HPDE6-E6E7 (cell line): ENCODE measurements around the gene VAV3.
"Not testable (repeated sequence)": the region's sequence is repeated elsewhere in the genome, so short reads cannot be mapped to it uniquely, and the experiment has no call there.

Experiments
- DNase-seq: peaks from one replicate; pipeline ENCODE4 v3.0.0; 2011; ENCODE audit warnings: missing footprints; ENCODE audit errors: extremely low spot score

VAV3 gene

DNA sequence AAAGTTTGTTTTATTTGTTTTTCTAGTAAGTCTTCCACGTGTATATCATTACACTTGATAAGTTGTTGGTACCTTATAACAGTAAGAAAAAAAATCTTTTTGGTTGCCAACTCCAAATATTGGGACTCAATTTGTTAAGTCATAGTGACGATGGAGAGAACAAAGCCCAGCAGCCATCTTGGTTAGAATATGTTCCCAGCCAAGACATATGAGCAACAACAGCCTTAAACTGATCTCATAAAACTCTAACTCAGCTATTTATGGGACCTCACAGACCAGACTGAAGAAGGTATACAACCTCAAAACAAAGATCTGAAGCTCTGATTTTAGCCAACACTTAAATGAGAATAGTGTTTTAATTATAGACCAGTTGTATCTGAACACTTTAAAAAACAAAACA, 281.3 kb downstream of the VAV3 start:
- DNase-seq, result no peak

DNA sequence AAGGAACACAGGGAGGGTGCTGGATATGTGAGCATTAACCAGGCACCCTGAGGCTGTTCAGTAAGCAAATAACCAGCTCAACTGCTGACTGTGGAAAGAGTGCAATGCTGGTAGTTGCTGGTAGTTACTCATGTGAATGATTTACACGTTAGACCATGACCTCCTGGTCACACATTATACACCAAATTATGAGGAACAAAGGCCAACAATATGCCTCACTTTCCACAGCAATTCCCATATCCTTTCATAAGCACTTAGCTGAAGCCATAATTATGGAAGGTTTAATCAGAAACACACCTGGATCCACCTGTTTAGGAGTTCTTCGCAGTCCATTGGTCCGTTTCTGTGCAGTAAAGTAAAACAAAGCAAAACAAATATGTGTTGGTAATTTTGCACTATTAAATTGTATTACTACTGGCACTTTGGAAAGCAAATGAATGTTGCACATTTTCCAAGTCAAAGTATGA, 281.8 kb downstream of the VAV3 start:
- no peak for DNase-seq

DNA sequence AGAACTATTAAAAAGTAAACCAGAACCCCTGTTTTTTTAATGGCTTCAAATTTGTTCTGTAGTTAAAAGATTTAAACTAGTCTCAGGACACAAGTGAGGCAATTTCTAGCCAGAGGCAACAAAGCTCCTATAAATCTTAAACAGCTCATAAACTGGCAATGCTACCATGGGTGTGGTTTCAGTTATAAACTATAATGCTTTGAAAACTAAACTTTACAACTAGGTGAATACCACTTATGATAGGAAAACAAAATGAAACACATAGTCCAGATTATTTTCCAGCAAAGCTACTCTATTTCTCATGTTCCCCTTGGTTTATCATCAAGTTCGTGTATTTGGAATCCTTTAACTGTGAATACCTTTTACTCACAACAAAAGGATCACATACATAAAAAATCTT, 282.5 kb downstream of the VAV3 start:
- no peak for DNase-seq

DNA sequence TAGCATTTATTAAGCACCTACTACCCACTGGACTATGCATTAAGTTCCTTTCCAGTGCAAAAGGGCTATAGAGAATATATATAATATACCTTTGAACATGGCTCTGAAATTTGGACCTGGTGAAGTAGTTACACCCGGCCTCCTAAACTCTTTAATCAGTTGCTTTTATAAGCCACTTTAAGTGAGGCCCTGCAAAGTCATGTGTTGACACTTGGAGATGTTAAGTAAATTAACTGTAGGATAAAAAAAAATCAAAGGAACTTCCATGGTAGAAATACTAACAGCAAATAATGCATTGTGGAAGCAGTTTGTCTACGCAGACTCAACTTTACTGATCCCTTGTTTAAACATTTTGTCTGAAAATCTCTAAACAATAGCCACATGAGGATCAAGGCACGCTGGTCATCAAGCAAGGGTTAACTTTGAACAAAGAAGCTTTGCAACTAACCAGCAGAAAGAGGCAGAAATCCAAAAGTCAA, 283.9 kb downstream of the VAV3 start:
- no peak for DNase-seq

DNA sequence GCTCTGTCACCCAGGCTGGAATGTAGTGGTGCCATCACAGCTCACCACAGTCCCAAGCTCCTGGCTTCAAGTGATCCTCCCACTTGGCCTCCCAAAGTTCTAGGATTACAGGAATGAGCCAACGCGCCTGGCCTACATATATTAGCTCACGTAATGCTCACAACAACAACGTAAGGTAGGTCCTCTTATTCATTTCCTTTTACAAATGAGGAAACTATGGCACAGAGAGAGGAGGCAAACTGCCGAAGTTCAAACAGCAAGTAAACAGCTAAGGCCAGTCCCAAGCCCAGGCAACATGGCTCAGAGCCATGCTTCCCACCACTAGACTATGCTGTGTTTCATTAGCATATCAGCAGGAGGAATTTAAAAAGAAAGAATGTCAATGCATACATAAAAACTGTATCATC, 284.4 kb downstream of the VAV3 start:
- DNase-seq, result no peak

DNA sequence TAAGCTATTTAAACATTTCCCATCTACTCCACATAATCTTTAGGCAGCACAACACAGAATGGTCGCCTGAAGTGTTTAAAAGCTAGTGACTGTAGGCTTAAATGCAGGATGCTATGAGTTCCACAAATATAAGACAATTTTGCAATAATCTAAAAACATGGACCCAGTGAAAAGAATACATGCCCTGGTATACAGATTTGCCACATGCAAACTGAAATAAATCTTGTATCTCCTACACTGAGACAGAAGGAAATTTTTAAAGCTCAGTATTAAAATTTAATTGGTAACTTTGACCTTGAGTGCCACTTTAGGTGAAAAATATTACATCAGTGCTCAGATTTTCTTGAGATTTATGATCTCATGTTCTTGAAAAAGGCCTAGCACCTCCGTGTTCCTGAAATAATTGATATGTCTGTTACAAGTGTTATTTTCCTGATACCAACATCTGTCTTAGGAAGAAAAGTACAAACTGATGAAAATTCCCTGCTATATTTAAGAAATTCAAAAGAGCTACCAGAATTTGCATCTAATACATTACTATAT, 285.5 kb downstream of the VAV3 start:
- no peak for DNase-seq

DNA sequence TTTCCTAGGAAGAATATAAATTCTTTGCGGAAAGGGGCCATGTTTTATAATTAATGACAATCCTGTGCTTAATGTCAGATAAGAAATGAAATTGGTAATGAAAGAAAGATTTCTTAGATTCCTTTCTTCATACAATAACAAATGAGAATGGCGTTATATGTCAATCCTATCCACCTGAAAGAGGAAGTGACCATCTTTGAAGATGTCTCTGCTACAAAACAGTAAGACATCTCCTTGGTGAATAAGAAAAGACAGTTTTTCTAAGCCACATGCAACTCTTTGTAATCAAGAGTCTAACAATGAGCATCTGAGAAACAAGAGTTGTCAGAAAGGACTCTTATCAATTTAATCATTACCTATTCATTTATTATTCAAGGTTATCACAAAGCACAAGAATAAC, 286.0 kb downstream of the VAV3 start:
- DNase-seq, result no peak

DNA sequence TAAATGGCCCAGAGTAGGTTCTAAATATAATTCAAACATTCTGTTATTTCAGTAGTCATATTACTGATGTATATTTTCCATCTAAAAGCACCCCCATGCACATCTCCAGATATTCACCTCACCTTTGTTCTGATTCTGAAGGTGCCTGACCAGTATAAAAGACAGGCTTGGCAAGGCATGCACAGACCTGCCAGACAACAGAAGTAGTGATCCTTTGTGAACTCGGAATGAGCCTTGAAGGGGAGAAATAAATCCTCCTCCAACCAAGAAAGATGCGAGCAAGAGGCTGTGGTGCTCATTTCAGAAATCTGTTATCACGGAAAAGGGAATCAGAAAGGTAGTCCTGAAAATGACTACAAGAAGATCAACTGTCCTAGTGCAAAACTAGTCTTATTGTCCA, 287.3 kb downstream of the VAV3 start:
- DNase-seq, result peak; percentile 49

DNA sequence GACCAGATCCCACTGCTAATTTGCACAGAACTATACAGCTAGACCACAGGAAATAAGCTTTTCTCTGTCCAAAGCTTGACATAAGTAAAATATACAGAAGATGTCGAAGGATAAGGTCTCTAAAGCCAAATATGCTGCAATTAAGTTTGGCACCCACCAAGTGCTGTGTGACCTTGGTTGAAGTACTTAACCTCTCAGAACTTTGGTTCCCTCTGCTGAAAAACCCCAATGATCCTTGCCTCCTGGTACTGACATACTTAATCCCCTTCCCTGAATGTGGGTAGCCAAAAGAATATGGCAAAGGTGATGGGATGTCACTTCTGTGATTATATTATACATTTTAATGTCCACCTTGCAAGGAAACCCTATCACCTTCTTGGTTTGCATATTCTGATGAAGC, 290.5 kb downstream of the VAV3 start:
- no peak for DNase-seq

DNA sequence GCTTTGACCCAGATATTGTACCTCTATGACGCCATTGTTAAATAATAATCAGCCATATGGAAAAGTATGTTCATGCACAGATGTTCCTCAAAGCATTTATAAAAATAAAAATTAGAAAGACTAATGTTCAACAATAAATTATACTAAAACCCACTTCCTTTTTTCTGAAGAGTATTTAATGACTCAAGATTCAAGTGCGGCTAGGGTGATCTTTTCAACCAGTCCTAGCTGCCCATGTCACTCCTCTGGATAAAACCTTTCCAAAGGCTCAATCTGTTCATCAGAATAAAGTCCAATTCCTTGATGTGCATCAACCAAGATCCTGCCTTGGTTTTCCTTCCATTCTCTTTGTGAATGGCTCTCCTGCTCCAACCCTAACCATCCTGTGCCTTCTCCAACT, 292.0 kb downstream of the VAV3 start:
- DNase-seq, result no peak

DNA sequence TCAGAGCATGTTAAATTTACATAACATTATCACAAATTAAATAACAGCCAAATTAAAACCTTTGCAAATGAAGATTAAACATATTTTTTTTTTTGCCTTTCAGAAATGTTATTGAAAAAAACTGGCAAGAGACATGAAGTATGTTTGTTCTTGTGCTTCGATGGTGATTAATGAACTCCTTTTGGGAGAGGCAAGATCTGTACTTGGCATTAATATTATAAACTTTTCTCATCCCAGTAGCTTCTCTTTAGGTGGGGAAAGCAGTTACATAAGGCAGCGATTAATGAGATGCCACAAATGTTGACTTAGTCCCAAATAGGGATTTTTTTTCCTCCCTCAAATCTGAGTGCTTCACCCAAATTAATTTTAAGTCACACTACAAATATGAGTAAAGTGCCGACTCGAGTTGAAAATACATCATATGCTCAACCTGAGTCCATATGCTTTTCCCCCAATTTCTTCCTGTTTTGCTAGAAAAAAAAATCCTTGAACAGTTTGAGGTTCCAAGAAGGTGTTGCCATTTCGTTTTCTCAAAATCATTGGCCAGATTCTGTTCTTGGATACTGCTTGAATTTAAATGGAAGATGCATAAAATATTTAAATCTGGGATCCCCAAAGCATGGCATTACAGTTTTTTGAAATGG, 294.5 kb downstream of the VAV3 start:
- DNase-seq, result no peak

DNA sequence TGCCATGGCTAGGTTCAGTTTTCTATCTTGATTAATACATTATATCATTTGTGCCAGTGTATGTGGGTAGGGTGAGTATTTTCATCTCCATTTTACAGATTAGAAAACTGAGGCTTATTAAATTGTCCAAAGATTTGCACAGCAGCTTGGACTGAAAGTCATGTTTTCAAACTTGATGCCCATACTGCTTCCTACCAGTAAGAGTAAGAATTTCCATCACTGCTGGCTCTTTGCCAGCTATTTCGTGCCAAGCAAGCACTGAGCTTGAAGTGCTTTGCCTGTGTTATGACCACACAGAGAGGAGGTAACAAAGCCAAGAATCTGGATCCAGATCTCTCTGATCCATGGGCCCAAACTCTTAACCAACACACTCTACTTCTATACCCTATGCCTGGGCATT, 295.0 kb downstream of the VAV3 start:
- no peak for DNase-seq

DNA sequence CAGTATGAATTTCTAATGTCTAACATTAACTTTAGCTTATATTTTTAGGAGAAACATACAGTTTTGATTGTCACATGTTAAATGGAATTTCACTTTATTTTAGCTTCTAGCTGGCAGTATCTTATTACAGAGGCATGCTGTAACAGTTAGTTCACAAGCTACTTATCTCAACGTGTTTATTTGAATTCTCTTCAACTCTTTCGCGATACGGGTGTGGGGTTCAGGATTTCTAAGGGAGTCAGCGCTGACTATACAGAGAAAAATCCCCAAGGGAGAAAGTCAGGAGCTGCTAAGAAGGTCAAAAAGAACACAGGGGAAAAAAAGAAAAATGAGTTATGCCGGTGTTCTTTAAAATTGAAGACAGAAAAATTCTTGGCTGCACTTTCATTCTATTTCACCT, 296.2 kb downstream of the VAV3 start:
- no peak for DNase-seq

DNA sequence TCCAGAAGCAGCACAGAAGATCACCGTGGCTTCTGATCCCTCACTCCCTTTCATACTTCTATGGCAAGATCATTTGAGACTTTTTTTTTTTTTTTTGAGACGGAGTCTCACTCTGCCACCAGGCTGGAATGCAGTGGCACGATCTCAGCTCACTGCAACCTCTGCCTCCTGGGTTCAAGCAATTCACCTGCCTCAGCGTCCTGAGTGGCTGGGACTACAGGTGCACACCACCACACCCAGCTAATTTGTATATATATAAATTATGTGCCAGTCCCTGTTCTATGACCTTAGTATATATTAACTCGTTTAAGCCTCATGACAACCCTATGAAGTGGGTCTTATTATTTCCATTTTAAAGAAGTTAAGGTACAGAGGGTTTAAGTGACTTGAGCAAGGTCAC, 298.5 kb downstream of the VAV3 start:
- no peak for DNase-seq

DNA sequence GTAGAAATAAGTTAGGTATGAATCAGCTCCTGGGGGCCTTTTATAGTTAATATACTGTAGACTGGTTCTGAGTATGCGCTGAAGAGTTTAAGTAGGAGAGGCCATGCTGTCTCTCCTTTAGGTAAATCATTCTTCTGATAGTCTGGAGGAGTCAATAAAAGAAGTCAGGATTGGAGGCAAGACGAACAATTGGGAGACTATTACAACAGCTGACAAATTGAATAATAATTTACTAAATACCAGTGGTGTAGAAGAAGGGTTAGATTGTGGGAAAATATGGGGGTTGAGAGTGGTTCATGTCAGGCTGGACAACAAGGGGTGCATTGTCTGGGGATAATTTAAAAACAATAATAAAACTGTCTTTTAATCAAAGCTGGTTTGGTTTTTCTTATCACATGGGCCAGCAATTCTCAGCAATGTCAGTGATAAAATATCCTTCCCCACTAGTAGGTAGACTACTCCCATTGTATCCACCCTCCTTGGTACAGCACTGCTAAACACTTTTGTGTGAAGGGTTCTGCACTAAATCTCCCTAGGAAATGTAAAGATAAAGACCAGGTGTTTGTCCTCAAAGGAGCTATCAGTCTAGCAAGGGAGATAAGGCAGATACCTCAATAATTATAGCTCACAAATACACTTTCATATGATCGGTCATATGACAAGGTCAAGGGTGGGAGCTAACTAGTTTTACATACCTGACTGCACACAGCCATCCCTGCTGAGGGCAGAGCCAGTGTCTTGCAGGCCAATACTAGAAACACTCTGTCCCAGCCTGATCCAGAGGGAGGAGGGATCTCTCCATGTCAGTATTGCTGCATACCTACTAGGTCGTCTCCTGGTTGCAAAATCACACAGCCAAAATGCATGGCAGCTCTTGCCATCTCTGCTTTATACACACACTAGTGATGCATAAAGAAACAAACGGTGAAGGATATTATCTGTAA, 299.7 kb downstream of the VAV3 start:
- no peak for DNase-seq

DNA sequence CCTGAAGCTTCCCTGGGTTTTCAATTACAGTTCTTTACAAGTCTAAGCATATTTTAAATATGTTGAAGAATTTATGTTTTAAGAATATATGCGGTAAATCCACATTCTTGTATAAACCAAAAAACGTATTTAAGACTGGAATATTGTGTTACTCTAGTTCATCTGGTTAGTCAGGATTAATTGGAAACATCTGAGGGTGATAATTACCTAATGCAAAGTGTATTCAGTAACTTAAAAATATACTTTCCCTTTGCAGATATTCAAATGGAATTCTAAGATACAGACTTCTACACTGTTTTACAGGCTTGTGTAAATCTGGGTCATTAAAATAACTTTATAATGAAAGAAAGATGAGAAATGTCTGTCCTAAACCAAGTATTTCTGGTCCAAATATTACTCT, 302.0 kb downstream of the VAV3 start:
- DNase-seq, result no peak

DNA sequence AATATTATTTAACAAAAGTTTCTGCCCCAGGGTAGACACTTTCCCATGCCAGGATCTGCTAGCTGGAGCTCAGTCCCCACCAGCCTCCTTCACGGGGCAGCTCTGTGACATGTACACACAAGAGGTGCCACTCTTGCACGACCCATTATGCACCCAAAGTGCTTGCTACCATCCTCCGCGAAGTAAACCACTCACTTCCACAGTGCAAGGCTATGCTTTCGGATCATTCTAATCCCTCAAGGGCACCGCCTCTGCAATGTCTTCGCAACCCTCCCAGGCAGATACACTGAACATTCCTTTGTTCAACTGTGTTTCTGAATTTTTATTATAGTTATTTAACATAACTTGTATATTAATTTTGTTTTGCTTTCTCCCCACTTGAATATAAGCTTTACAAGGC, 303.8 kb downstream of the VAV3 start:
- no peak for DNase-seq

DNA sequence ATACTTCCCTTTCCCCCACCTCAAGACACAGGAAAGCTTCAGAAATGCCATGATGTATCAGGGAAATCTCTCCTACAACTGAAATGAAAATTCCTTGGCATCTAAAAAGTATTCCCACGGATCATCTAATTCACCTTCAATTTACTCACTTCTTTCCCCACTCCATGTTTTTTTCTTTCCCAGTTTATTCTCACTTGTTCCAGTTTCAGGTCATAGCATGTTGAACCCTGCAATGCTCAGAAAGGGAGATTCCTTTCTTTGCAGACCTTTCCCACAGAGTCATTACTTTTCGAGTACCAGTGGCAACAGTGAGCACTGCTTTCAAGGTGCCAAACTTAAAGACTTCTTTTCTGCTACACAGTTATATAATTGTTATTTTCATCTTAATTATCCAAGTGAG, 305.0 kb downstream of the VAV3 start:
- DNase-seq, result no peak

DNA sequence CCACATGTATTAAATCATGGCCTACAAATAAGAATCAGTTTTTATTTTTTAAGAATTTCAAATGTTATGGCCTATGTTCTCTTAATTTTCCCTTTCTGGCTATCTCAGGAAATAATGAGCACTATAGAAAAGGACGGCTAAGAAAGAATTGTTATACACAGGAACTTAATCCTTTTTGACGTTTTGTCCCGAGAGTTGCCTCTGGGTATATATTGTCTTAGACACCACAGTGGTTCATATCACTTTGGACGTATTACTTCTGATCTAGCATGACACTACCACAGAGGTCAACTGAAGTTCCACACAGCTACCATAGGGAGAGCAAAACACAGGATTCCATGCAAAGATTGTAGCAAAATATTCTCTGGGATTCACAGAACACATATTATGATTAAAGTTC, 307.6 kb downstream of the VAV3 start:
- no peak for DNase-seq

DNA sequence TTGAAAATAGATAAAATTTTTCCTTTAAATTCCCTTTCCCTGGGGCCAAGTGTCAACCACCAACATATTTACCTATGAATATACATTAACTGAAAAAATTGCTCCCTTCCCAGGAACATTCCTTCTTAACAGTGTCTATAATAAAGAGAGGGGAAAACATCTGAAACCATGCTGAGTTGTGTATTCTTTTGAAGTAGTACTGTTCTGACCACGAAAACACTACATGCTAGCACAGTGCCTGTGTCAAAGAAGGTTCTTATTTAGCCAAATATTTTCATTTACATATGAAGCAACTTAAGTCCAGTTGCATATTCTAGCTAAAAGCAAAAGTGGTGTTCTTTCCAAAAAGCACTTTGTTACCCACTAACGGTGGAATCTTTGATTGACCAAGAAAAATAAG, 311.2 kb downstream of the VAV3 start:
- no peak for DNase-seq

DNA sequence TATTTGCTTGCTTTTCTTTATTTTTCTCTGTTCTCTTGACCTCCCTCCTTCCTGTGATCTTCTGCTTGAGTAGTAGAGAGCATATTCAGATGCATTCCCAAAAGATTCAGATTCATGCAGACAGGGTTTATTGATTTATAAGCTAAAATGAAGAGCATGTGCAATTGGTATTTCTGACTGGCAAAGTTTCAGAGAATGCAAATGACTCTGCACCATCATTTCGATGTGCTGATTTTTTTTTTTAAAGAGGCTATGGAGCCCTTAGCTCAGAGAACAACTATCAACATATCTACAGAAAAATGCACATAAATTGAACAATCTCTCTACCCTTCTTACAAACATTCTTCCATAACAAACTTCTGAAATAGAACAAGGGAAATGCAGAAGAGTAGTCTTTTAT, 312.0 kb downstream of the VAV3 start:
- no peak for DNase-seq

DNA sequence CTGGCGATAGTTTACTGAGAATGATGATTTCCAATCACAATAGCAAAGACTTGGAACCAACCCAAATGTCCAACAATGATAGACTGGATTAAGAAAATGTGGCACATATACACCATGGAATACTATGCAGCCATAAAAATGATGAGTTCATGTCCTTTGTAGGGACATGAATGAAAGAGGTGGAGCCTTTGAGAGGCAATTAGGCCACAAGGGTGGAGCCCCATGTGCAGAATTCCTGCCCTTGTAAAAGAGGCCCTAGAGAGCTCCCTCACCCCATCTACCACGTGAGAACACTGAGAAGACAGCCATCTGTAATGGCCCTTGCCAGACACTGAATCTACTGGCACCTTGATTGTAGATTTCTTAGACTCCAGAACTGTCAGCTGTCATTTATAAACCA, 314.2 kb downstream of the VAV3 start:
- not testable (repeated sequence) for DNase-seq

DNA sequence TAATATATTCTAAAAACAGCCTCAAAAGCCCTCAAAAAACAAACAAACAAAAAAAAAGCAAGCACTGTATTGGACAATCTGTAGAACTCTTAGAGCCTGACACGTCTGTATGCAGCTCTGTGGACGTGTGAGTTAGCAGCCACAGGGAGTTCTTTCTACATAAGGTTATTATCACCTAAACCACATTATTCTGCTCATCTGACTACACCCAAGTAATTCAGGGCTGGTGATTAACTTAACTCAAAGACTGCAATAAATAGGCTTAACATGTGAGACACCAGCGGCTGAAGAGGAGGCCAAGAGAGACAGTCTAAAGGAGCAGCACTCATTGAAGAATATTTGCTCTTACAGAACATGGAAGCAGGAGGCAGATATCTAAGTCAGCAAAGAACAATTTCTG, 316.0 kb downstream of the VAV3 start:
- no peak for DNase-seq
